NCI-H82 treated with DMSO at 0.1 percent for 48 hours (cell line): ENCODE results near the gene DHX35.

ENCODE experiments used
- DNase-seq: peaks from one replicate; lab custom pipeline; 2025; ENCODE audit not compliant: unreplicated experiment; lab: John Stamatoyannopoulos, UW

The DHX35 gene

DNA sequence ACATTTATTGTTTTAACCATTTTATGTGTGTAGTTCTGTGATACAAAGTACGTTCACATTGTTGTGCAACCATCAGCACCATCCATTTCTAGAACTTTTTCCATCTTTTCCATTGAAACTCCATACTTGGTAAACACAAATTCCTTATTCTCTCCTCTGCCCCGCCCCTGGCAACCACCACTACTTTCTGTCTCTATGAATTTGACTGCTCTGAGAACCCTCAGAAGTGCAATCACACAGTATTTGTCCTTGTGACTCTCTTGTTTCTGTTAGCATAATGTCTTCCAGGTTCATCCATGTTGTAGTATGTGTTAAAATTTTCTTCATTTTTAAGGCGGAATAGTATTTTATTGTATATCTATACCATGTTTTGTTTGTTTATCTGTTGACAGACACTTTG, 56.9 kb downstream of the DHX35 start:
- DNase-seq: no peak

DNA sequence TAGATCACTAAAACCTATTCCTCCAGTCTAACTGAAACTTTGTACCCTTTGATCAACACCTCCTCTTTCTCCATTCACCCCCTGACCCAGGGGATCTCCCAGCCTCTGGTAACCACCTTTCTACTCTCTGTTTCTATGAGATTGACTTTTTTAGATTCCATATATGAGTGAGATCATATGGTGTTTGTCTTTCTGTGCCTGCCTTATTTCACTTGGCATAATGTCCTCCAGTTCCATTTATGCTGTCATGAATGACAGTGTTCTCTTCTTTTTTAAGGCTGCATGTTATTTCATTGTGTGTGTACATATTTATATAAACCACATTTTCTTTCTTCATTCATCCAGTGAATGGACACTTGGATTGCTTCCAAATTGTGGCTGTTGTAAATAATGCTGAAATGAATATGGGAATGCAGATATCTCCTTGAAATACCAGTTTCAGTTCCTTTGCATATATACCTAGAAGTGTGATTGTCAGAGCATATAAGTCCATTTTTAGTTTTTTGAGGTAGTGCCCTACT, 57.7 kb downstream of the DHX35 start:
- no peak for DNase-seq

- no peak for DNase-seq
These were observed 59.6 kb downstream of the DHX35 start for GRCh38 chr20:39021748-39022147.

DNA sequence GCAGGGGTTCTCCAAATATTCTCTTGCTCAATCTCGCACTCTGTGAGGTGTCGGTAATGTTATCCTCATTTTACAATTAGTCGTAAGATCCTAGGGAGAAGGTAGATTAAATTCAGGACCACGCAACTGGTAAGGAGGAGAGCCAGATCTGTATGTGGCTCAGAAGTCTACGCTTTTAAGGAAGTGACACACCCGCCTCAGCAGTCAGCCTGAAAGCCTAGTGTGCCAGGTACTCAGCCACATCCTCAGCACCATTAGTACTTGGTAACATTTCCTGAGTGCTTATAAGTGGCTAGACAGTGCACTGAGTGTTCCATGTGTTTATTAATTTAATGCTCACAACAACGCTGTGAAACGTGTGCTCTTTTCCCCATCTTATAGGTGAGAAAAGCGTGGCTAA, 63.7 kb downstream of the DHX35 start:
- DNase-seq: no peak

DNA sequence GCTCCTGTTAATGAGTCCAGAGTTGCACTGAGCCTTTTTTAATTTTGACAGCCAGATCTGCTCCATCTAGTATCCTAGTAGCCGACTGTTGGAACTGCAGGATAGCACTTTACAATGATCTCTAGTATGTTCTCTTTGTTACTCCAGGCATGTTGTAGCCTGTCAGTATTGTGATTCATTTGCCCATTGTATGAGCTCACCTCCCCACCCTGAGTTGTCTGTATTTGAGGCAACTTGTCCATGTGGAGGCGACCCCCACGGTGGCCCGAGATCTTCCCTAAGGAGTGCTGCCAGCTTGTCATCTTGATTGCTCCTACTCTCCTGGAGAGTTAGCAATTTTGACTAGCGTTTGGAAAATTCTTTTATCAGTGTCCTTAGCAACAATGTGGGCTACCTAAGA, 67.2 kb downstream of the DHX35 start:
- DNase-seq: no peak

GRCh38 chr20:39032997-39033396, 70.9 kb downstream of the DHX35 start:
- DNase-seq: no peak

DNA sequence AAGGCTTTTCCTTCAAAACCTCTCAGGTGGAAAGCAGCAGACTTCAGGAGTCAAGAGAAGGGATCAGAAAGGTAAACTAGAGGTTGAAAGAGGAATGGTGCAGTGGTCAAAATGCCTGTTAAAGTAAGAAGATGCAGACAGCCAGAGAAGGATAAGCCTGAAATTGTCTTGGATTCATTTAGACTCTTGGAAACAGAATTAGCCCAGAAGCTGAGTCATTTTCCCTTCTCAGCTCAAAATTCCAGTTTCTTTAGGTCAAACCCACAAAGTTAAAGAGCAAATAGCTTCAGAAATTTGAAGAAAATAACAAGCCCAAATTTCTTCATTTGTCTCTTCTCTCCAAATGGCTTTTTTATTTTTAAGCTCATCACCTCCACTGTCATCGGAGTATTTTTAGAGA, 73.9 kb downstream of the DHX35 start:
- no peak for DNase-seq

DNA sequence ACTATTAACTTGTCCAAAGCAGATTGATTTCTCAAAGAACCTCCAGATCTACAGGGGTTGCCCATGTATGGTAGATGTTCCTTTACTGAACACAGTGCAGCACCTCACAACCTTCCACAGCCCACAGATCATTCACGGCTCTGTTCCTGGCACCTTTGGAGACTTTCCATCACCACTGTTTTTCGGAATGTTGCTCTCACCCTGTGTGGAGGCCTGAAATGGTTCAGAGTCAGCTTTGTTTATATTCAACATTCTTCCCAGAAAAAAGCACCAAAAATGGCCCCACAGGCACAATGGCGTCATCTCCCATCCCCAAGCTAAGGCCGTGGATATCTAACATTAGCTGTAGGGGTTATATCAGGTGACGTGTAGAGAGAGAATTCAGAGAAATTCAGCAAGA, 74.7 kb downstream of the DHX35 start:
- no peak for DNase-seq

GRCh38 chr20:39038047-39038446, 75.9 kb downstream of the DHX35 start:
- no peak for DNase-seq

- no peak for DNase-seq
These were observed 76.4 kb downstream of the DHX35 start for GRCh38 chr20:39038495-39038894.

DNA sequence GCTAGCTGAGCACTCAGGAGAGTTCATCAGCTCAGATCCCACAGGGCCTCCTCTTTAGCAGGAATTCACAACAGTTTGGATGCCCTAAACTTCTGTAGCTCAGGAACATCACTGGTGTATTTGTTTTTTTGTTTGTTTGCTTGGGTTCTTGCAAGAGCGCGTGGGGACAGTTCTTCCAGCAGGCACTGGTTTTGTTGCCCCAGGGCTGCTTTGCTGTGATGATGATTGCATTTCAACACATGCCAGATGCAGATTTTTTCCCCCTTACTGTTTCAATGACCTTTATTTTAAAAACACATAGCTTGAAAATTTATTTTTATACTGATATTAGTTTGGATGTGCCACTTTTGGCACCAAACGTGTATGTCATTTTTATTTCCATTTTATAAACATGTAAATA, 77.1 kb downstream of the DHX35 start:
- no peak for DNase-seq

DNA sequence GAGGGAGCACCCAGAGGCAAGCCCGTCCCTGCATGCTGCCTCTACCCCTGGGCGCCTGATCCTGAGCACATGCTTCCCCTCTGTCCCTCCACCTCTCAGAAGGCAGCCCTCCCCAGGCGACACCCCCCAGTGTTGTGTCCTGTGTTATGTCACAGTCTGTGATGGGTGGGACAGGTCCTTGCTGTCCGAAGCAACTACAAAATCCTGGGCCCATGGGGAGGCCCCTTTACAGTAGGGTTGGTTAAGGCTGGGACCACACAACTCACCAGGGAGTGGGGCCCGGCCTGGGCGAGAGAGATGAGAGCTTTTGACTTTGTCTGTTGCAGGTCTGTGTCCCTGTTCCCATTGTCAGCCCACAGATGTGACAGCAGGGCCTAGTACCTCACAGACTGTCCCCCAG, 78.0 kb downstream of the DHX35 start:
- DNase-seq: no peak

DNA sequence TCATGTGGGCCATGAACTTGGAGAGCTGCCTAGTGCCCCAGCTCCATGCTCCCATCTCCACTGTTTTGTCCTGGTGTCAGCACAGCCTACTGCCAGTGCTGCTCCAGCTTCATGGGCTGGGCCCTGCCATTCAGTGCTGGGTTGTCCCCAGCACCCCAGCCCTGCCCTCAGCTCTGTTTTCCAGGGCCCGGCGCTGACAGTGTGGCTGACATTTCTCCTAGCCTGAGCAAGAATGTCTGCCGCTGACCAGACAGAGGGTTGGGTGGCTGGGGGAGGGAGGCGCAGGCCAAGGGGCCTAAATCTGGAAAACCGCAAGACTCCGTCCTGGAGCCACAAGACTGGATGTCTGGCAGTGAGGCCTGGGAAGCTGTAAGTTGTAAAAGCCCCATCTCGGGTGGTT, 78.9 kb downstream of the DHX35 start:
- DNase-seq: no peak

DNA sequence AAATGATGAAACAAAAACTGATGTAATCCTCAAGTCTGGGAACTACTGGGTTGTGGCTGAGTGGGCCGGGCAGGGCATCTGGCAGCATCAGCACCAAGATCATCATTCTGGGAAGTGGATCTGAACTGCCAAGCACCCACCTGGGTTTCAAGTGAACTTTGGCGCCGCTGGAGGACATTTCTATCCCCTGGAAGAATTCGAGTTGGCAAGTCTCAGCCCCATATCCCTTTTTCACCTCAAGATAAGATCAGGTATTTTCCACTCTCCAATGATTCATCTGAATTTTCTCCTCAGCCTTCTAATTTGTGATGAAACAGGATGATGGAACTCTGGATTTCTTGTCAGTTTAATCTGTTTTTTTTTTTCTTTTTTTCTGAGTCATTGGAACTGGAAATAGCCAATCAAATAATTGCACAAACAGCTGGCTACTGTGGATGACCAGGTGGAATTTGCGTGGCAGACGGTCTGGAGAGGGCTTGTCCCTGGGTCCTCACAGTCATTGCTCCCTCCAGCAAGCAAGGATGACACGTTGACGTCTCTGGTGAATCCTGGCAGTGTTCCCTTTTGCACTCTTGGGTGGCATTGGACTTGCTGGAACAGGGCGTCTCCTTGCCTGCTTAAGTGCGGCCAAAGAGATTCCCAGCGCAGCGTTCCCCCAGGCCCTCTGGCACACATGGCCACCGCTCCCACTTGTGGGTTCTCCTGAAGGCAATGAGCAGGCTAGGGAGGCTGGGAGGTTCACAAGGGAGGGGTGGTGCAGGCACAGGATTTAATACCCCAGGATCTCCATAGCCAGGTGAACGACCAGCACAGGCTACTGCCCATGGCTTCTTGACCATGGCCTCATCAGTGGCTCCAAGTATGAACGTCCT, 80.4 kb downstream of the DHX35 start:
- no peak for DNase-seq

GRCh38 chr20:39044501-39044900, 82.4 kb downstream of the DHX35 start:
- no peak for DNase-seq

DNA sequence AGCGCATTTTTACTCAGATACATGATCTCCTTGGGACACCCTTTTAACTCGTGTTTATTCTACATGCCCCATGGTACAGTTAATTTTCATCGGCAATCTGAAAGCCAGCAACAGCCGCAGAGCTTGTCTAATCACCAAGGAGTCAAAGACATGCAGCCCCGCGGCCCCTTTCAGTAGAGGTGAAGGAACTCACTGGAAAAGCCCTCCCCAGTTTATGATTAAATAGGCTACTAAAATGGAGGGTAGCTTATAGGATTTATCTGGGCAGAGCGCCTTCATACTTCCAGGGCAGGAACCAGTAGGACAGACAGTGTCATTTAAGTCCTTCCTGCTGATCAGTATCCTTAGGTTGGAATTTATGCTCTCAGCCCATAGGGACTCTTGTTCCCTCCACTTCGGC, 83.5 kb downstream of the DHX35 start:
- no peak for DNase-seq

DNA sequence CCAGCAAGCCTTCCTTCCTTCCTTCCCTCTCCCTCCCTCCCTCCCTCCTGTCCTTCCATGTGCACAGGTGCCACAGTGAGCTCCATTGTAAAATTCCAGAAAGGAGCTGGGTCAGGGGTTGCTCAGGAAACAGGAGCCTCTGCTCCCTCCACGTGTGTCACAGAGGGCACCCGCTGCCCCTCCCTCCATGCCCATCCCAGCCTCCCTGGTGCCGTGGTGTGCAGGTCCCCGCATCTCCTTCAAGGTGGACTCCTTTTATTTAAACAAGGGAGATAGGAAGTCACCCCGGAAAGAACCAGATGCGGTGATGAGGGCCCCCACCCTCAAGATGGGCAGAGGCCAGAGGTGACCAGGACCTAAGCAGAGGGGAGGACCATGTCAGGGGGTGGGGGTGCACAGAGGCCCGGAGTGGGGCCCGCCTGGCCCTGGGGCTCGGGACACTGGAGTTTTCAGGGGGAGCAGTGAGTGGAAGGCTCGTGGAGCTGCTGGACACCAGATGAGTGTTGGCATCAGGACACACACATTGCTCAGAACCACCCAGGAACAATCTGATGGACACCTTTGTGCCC, 85.4 kb downstream of the DHX35 start:
- DNase-seq: no peak

GRCh38 chr20:39048000-39048696, 86.0 kb downstream of the DHX35 start:
- DNase-seq: peak; percentile 28

DNA sequence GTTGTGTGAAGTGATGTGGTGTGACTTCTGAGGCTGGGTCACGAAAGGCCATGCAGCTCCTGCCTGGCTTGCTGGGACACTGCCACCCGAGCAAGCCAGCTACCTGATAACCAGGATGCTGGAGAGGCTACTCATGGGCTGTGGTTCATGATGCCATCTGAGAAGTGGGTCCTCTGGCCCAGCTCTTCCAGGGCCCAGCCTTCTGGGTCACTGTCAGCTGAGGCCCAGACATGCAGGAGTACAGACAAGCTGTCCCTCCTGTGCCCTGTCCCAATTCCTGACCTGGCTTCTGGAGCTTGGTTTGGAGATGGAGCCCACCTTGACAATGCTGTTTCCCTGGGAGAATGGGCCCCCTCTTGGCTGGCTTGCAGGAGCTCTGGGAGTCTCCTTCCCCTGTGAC, 87.0 kb downstream of the DHX35 start:
- DNase-seq: no peak

- peak; percentile 4 for DNase-seq
These were observed 87.8 kb downstream of the DHX35 start for GRCh38 chr20:39049684-39050554.

- DNase-seq: no peak
These were observed 88.4 kb downstream of the DHX35 start for GRCh38 chr20:39050555-39050902.
